Measurements from ENCODE around the gene NFIA. TPM values are rescaled to one million over a fixed set of nuclear protein-coding genes. Genes with fewer than 3 reads are reported as not detected.

NFIA gene
- polyA plus RNA-seq, 3 donors, result 1.4 to 5.3 (median 2.4) TPM

GRCh38 chr1:61042466-61043009 lies 39.8 kb upstream of the NFIA start:
- peak overlapping the region; percentile 70 for H3K9ac ChIP-seq (ENCODE audit: insufficient read depth, low read length, poor library complexity, severe bottlenecking)
- peak overlapping the region; percentile 90 for H2AFZ ChIP-seq (ENCODE audit: insufficient read depth, low read depth, low read length, poor library complexity, severe bottlenecking)
- Mint-ChIP-seq H3K27ac (no peak overlapping the region), H3K36me3 (peaks cover 0 to 6% of the 10 kb centered on the region in 2 donors), H3K9me3 (peaks cover 0 to 4% (median 0%) of the 10 kb centered on the region in 7 donors), H3K4me1 (peaks cover 9% of the 10 kb centered on the region), H3K4me3 (peak overlapping the region; percentile 92 to 97), H3K27me3 (ENCODE audit: low read depth in 3 of 3) (peaks cover 21 to 23% (median 22%) of the 10 kb centered on the region in 3 donors)
- H3K27ac ChIP-seq (ENCODE audit: low read depth in 1 of 2, low read length in 2 of 2), result no peak overlapping the region
- H3K27me3 ChIP-seq (ENCODE audit: control insufficient read depth in 2 of 2, insufficient read depth in 2 of 2, low read length in 2 of 2), result peaks cover 5 to 23% of the 10 kb centered on the region in 2 donors
- peaks cover 5 to 13% of the 10 kb centered on the region in 2 donors for H3K4me1 ChIP-seq (ENCODE audit: control insufficient read depth in 1 of 2, insufficient read depth in 2 of 2, low read length in 2 of 2)
- no peaks in the 10 kb centered on the region for H3K79me2 ChIP-seq (ENCODE audit: insufficient read depth, low read length)
- no peaks in the 10 kb centered on the region for H4K20me1 ChIP-seq (ENCODE audit: insufficient read depth, low read length)
- intact Hi-C loops (cut with micrococcal nuclease), result loop anchor here (5.0 kb wide), 3 partner anchors 190 to 1065 kb away; no protein-coding TSS in a partner anchor
- H3K9me3 ChIP-seq (replicated peaks in 1 of 2; ENCODE audit: control insufficient read depth in 1 of 2, insufficient read depth in 1 of 2, low read length in 2 of 2), result no peaks in the 10 kb centered on the region
- 29% methylated on average over 13 of the region's 17 CpGs for WGBS (ENCODE audit: insufficient coverage)
- H3K4me2 ChIP-seq (replicated peaks; ENCODE audit: extremely low read depth, low read length, poor library complexity, severe bottlenecking), result peak overlapping the region; percentile 79
- H3K4me3 ChIP-seq (replicated peaks in 1 of 3; ENCODE audit: low read depth in 2 of 3, low read length in 3 of 3), result peak overlapping the region in 2 of 3 experiments; percentile 54 to 75
- no peaks in the 10 kb centered on the region for H3K36me3 ChIP-seq (replicated peaks in 1 of 2; ENCODE audit: control insufficient read depth in 1 of 2, insufficient read depth in 2 of 2, low read length in 2 of 2)
- DNase-seq, result no peak
- TF ChIP-seq CTCF (IDR thresholded peaks at IDR 0.05), result no peak

GRCh38 chr1:61043010-61043820 lies 39.1 kb upstream of the NFIA start:
- Mint-ChIP-seq H3K4me1 (peaks cover 9% of the 10 kb centered on the region), H3K36me3 (peaks cover 0 to 6% of the 10 kb centered on the region in 2 donors), H3K27me3 (ENCODE audit: low read depth in 3 of 3) (peaks cover 21 to 23% (median 21%) of the 10 kb centered on the region in 3 donors), H3K9me3 (peaks cover 0 to 3% (median 0%) of the 10 kb centered on the region in 7 donors), H3K4me3 (peak overlapping the region; percentile 92 to 97), H3K27ac (peak overlapping the region in 3 of 7 donors; percentile 79 to 89 (median 88))
- 19% methylated on average over 85 of the region's 85 CpGs for WGBS (ENCODE audit: insufficient coverage)
- Histone ChIP-seq H3K27me3 (ENCODE audit: control insufficient read depth in 2 of 2, insufficient read depth in 2 of 2, low read length in 2 of 2) (peaks cover 5 to 23% of the 10 kb centered on the region in 2 donors), H3K27ac (ENCODE audit: low read depth in 1 of 2, low read length in 2 of 2) (no peak overlapping the region), H3K9ac (ENCODE audit: insufficient read depth, low read length, poor library complexity, severe bottlenecking) (peak overlapping the region; percentile 70), H3K4me3 (replicated peaks in 1 of 3; ENCODE audit: low read depth in 2 of 3, low read length in 3 of 3) (peak overlapping the region; percentile 40 to 75 (median 54)), H3K36me3 (replicated peaks in 1 of 2; ENCODE audit: control insufficient read depth in 1 of 2, insufficient read depth in 2 of 2, low read length in 2 of 2) (no peaks in the 10 kb centered on the region), H4K20me1 (ENCODE audit: insufficient read depth, low read length) (no peaks in the 10 kb centered on the region), H3K79me2 (ENCODE audit: insufficient read depth, low read length) (no peaks in the 10 kb centered on the region), H3K4me2 (replicated peaks; ENCODE audit: extremely low read depth, low read length, poor library complexity, severe bottlenecking) (peak overlapping the region; percentile 79), H3K4me1 (ENCODE audit: control insufficient read depth in 1 of 2, insufficient read depth in 2 of 2, low read length in 2 of 2) (peaks cover 5 to 13% of the 10 kb centered on the region in 2 donors), H2AFZ (ENCODE audit: insufficient read depth, low read depth, low read length, poor library complexity, severe bottlenecking) (peak overlapping the region; percentile 90), H3K9me3 (replicated peaks in 1 of 2; ENCODE audit: control insufficient read depth in 1 of 2, insufficient read depth in 1 of 2, low read length in 2 of 2) (no peaks in the 10 kb centered on the region)
- peak; percentile 84 for TF ChIP-seq CTCF (IDR thresholded peaks at IDR 0.05)
- DNase-seq, result peak; percentile 70 to 79 (median 75)
- intact Hi-C loops (cut with micrococcal nuclease), result loop anchor here (5.0 kb wide), 3 partner anchors 191 to 1066 kb away; no protein-coding TSS in a partner anchor
